NB4 (cell line): ENCODE results near the gene ACTA2.
A peak's percentile ranks its signal among the peaks of the same experiment; 100 is the strongest.

ENCODE experiments used
- DNase-seq: peaks from one replicate; pipeline ENCODE4 v3.0.0; 2010; ENCODE audit warnings: low read depth
- H3K4me3 ChIP-seq: one replicate; pipeline ENCODE4 v1.5.1; 2011; ENCODE audit warnings: mild to moderate bottlenecking, low read depth, low read length, moderate library complexity
- MYC ChIP-seq: IDR thresholded peaks from 2 replicates; pipeline ENCODE4 v1.6.1; 2011; ENCODE audit warnings: low read depth, low read length
- POLR2A ChIP-seq: IDR thresholded peaks from 2 replicates; pipeline ENCODE4 v1.6.1; 2011; ENCODE audit warnings: mild to moderate bottlenecking; ENCODE audit not compliant: insufficient read length; ENCODE audit errors: extremely low read depth
- TF ChIP-seq, protein P1 (sequence below): IDR thresholded peaks from one replicate; pipeline ENCODE4 v1.5.1; 2012; ENCODE audit warnings: low read depth, low read length
- TF ChIP-seq, protein P2 (sequence below): IDR thresholded peaks from 2 replicates; pipeline ENCODE4 v1.6.1; 2011; ENCODE audit warnings: low read depth, low read length

Gene ACTA2

DNA sequence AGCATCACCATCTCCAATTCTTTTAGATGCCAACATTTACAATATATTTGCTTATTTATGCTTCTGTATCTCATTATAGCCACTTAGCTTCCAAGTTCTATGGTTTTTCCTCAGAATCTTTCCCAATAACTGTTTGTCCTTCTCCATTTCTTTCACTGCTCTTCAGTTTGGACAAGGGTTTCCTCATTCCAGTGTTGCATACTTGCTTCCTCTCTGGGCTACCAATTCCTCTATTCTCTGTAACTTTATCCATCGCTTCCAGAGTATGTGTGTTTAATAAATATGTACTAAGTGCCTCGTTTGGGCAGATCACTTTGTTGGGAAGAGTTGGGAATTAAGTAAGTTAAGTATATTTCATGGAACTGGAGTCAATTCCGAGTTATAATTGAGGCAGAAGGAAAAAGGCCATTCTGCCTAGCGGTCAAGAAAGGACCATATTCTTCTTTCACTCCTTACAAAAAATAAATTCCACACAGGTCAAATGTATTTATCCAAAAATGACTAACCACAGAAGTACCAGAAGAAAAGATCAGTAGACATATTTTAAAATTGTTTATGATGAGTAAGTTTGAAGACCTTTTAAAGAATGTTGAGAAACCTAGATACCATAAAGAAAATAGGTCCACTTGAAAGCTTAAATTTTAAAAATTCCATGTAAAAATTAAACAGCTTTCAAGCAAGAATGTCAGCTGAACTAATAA lies 61.7 kb downstream of the ACTA2 start:
- TF ChIP-seq POLR2A, result no peak
- TF ChIP-seq, protein P1, sequence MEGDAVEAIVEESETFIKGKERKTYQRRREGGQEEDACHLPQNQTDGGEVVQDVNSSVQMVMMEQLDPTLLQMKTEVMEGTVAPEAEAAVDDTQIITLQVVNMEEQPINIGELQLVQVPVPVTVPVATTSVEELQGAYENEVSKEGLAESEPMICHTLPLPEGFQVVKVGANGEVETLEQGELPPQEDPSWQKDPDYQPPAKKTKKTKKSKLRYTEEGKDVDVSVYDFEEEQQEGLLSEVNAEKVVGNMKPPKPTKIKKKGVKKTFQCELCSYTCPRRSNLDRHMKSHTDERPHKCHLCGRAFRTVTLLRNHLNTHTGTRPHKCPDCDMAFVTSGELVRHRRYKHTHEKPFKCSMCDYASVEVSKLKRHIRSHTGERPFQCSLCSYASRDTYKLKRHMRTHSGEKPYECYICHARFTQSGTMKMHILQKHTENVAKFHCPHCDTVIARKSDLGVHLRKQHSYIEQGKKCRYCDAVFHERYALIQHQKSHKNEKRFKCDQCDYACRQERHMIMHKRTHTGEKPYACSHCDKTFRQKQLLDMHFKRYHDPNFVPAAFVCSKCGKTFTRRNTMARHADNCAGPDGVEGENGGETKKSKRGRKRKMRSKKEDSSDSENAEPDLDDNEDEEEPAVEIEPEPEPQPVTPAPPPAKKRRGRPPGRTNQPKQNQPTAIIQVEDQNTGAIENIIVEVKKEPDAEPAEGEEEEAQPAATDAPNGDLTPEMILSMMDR, result no peak
- TF ChIP-seq, protein P2, sequence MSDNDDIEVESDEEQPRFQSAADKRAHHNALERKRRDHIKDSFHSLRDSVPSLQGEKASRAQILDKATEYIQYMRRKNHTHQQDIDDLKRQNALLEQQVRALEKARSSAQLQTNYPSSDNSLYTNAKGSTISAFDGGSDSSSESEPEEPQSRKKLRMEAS, result no peak
- no peak overlapping the region for H3K4me3 ChIP-seq
- no peak for DNase-seq

DNA sequence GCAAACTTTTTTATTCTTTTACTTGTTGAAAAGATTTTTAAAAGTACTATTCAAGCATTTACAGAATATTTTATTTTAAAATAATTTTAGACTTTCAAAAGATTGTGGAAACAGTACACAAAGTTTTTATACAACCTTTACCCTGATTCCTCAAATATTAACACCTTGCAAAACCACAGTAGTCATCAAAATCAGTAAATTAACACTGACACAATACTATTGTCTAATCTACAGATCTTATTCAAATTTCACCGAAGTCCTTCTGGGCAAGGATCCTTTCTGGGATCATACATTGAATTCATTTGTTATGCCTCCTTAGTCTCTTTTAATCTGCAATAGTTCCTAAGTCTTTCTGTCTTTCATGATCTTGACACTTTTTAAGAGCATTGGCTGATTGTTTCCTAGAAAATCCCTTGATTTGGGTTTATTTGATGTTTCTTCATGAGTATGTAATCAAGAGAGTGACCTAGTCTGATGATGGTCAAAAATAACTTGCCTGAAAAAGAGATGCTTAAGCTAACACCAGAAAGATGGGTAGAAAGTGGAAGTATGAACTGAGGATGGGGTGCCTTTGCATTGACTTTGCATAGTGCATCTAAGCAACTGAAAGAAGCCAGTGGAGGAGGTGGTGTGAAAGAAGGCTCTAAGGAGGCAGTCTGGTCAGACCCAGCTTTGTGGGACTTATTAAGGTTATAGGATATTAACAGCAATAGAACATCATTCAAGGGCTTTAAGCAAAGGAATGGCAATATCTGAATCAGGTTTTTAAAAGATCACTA lies 62.8 kb downstream of the ACTA2 start:
- no peak overlapping the region for H3K4me3 ChIP-seq
- TF ChIP-seq, protein P1, result no peak
- TF ChIP-seq MYC (no peak), POLR2A (no peak)
- TF ChIP-seq, protein P2, result no peak
- DNase-seq, result no peak

DNA sequence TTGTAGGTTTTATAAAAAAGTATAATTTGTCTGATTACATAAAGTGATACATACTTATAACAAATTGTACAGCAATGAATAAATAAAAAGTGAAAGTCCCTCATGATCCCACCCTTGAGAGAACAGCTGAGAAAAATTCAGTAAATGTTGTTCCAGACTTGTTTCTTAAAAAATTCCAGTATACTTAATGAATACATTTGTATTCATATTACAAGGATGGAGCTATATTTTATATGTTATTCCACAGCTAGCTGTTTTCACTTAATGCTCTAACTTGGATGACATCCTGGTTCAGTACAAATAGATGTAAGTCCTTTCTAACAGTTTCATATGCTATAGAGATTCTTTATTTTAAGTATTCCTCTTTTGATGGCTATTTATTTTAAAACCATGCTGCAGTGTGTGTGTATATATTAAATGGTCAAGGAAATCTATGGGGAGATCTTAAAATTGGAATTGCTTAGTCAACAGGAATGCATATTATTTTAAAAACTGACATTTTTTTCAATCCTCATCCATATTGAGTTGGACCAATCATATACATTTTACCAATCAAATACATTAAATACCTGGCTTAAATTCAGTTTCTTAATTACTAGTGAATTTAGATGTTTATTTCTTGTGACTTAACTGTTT lies 63.6 kb downstream of the ACTA2 start:
- TF ChIP-seq POLR2A (no peak), MYC (no peak)
- TF ChIP-seq, protein P1, result no peak
- DNase-seq, result no peak
- H3K4me3 ChIP-seq, result no peak overlapping the region

DNA sequence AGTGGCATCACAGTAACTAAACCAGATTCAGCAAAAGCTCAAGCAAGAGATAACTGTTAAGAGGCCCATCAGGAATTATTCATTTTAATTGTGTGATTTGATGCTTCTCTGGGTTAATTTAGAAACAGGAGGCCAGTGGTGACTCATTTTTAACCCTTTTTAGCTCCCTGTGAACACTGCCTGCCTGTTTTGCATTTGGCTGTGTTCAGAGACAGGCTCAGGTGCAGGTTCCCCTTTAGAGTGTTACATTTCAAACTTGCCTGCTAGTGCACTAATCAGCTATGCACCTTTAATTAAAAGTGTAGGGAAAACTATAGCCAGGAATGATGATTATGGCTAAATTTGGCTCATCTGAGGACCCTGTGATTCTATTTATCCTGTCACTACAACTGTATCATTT lies 66.0 kb downstream of the ACTA2 start:
- H3K4me3 ChIP-seq, result no peak overlapping the region
- peak; percentile 40 for DNase-seq
- TF ChIP-seq MYC (no peak), POLR2A (no peak)
- TF ChIP-seq, protein P2, result no peak
- TF ChIP-seq, protein P1, result no peak
